Activated CD4-positive, alpha-beta T cell treated with anti-CD3 and anti-CD28 coated beads for 24 hours (primary cell): Measurements from ENCODE around the gene RUSF1.

Experiments
- DNase-seq, 2 donors: peaks; one replicate each; pipeline ENCODE4 v3.0.0-alpha.2; 2020; ENCODE audit warnings: low read depth in 2 of 2

RUSF1 gene

GRCh38 chr16:31471241-31471874, 36.8 kb downstream of the RUSF1 start:
- no peak for DNase-seq

GRCh38 chr16:31470615-31471014, 37.6 kb downstream of the RUSF1 start:
- no peak for DNase-seq

GRCh38 chr16:31467858-31468257, 40.3 kb downstream of the RUSF1 start:
- no peak for DNase-seq

GRCh38 chr16:31467151-31467773, 40.9 kb downstream of the RUSF1 start:
- no peak for DNase-seq

GRCh38 chr16:31466381-31466841, 41.8 kb downstream of the RUSF1 start:
- no peak for DNase-seq

- no peak for DNase-seq
Measured at GRCh38 chr16:31465788-31466370, 42.3 kb downstream of the RUSF1 start.

- no peak for DNase-seq
Measured at GRCh38 chr16:31464781-31465260, 43.4 kb downstream of the RUSF1 start.

- no peak for DNase-seq
Measured at GRCh38 chr16:31464348-31464769, 43.8 kb downstream of the RUSF1 start.

- no peak for DNase-seq
Measured at GRCh38 chr16:31461921-31462804, 46.0 kb downstream of the RUSF1 start.

GRCh38 chr16:31461201-31461920, 46.8 kb downstream of the RUSF1 start:
- no peak for DNase-seq

- DNase-seq, result no peak
Measured at GRCh38 chr16:31460582-31461002, 47.6 kb downstream of the RUSF1 start.

GRCh38 chr16:31459687-31460581, 48.3 kb downstream of the RUSF1 start:
- DNase-seq, result peak; percentile 99 to 100

GRCh38 chr16:31458844-31459686, 49.1 kb downstream of the RUSF1 start, which contains the start of gene ARMC5:
Gene ARMC5 (plus strand): TSS chr16:31459501. CDS start chr16:31459525, 24 bp downstream.
- DNase-seq, result peak; percentile 92 to 94

- peak in 1 of 2 donors; percentile 33 for DNase-seq
Measured at GRCh38 chr16:31458073-31458843, 49.9 kb downstream of the RUSF1 start.

GRCh38 chr16:31456988-31457360, 51.2 kb downstream of the RUSF1 start:
- DNase-seq, result no peak

- no peak for DNase-seq
Measured at GRCh38 chr16:31455601-31456314, 52.4 kb downstream of the RUSF1 start.

GRCh38 chr16:31453255-31454204, 54.7 kb downstream of the RUSF1 start:
- DNase-seq, result no peak
